Skin of body (tissue), 2 donors: ENCODE data around the gene GLIPR2. TPM values are rescaled to one million over a fixed set of nuclear protein-coding genes. Genes with fewer than 3 reads are reported as not detected.
"Not testable (repeated sequence)": the region's sequence is repeated elsewhere in the genome, so short reads cannot be mapped to it uniquely, and the experiment has no call there.

ENCODE experiments used
- DNase-seq: peaks from one replicate; lab custom pipeline; 2025; lab: John Stamatoyannopoulos, UW
- total RNA-seq: library from RNA; depleted of rRNA; stranded (reverse); fragments of >200 nt; gene quantifications from one replicate; pipeline ENCODE4 v1.2.3, GENCODE V29; 2014

Gene GLIPR2
- total RNA-seq, 1 donor from 2014 or later, result 28.6 TPM

- DNase-seq, result peak; percentile 91
These were observed 26.7 kb downstream of the GLIPR2 start for GRCh38 chr9:36163049-36163785.

- DNase-seq, result peak; percentile 32
These were observed 27.2 kb downstream of the GLIPR2 start for GRCh38 chr9:36163786-36164170.

DNA sequence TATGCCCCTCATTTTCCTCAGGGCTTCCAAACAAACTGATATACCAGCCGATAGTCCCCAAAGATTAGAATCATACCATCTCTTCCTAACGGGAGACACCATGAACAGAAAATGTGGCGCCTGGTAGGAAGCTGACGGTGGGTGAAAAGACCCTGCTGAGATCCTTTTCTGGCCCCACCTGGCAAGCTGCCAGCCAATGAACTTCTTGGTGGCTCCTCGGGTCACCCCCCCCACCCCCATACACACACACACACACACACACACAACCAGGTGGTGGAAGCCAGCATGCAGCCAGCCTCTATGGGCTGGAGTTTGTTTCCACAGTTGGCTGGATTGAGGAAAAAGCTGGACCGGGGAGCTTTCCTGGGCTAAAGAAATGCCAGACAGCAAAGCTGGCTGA, 27.8 kb downstream of the GLIPR2 start:
- no peak for DNase-seq

- no peak for DNase-seq
These were observed 28.5 kb downstream of the GLIPR2 start for GRCh38 chr9:36164989-36165388.

GRCh38 chr9:36165826-36166167, 29.3 kb downstream of the GLIPR2 start:
- DNase-seq, result peak; percentile 55

GRCh38 chr9:36166168-36166927, 29.8 kb downstream of the GLIPR2 start:
- DNase-seq, result peak; percentile 70

DNA sequence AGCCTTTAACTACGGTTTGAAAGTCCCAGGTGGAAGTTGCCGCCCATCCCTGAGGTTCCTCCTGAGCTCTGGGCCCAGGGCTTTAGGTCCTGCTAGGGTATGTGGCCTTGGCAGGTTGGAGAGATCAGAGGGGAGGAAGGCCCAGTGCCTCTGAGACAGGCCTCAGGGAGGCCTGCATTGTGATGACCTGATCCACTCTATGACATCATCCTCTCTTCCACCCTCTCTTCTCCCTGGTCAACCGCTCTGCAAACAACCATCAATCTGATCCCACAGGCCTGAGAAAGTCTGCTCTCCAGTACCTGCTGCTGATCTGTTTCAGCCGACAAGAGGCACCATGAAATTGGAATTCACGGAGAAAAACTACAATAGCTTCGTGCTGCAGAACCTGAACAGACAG, 32.6 kb downstream of the GLIPR2 start, which contains the start of gene CCIN:
Gene CCIN (plus strand): TSS at position 223 of the 400 bp plus-strand sequence. CDS start 115 bp downstream, at position 338.
- DNase-seq, result no peak

DNA sequence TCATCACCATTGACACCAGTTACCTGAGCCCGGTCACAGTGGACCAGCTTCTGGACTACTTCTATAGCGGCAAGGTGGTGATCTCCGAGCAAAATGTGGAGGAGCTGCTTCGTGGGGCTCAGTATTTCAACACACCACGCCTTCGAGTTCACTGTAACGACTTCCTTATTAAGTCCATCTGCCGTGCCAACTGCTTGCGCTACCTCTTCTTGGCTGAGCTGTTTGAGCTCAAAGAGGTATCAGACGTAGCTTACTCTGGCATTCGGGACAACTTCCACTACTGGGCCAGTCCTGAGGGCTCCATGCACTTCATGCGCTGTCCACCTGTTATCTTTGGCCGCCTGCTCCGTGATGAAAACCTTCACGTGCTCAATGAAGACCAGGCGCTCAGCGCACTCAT, 33.2 kb downstream of the GLIPR2 start:
- DNase-seq, result no peak

GRCh38 chr9:36170531-36170930, 34.0 kb downstream of the GLIPR2 start:
- DNase-seq, result no peak

- DNase-seq, result no peak
These were observed 37.3 kb downstream of the GLIPR2 start for GRCh38 chr9:36173861-36174260.

- no peak for DNase-seq
These were observed 37.7 kb downstream of the GLIPR2 start for GRCh38 chr9:36174271-36174670.

DNA sequence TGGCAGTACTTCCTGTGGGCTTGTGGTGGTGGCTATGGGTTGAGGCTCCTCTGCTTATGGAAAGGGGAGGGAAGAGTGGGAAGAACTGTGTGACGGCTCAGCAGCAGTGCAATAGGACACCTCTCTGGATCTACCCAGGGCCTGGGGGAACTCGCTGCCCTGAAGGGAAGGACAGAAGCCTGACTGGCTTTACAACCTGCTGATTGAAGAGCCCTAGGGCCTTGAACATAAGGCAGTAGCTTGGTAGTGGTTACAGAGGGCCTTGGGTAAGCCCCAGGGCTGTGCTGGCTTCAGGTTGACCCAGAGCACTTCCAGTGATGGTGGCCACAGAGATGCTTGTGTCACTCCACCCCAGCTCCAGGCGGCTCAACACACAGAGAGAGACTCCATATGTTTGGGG, 38.2 kb downstream of the GLIPR2 start:
- DNase-seq, result no peak

- DNase-seq, result not testable (repeated sequence)
These were observed 38.7 kb downstream of the GLIPR2 start for GRCh38 chr9:36175209-36175608.

DNA sequence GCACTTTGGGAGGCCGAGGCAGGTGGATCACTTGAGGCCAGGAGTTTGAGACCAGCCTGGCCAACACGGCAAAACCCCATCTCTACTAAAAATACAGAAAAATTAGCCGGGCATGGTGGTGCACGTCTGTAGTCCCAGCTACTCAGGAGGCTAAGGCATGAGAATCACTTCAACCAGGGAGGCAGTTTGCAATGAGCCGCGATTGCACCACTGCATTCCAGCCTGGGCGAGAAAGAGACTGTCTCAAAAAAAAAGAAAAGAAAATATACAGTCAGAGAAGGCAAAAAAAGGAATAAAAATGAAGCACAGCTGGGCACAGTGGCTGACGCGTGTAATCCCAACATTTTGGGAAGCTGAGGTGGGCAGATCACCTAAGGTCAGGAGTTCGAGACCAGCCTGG, 40.0 kb downstream of the GLIPR2 start:
- DNase-seq, result not testable (repeated sequence)

DNA sequence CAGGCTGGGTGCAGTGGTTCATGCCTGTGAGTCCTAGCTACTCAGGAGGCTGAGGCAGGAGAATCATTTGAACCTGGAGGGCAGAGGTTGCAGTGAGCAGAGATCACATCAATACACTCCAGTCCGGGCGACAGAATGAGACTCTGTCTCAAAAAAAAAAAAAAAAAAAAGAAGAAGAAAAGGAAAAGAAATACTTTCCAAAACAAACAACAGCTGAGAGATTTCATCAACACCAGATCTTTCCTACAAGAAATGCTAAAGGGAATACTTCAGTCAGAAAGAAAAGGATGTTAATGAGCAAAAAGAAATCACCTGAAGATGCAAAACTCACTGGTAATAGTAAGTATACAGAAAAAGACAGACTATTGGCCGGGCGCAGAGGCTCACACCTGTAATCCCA, 41.0 kb downstream of the GLIPR2 start:
- DNase-seq, result no peak

DNA sequence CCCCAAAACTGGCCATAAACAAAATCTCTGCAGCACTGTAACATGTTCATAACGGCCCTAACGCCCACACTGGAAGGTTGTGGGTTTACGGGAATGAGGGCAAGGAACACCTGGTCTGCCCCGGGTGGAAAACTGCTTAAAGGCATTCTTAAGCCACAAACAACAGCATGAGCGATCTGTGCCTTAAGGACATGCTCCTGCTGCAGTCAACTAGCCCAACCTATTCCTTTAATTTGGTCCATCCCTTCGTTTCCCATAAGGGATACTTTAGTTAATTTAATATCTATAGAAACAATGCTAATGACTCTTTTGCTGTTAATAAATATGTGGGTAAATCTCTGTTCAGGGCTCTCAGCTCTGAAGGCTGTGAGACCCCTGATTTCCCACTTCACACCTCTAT, 43.7 kb downstream of the GLIPR2 start:
- DNase-seq, result not testable (repeated sequence)

GRCh38 chr9:36187414-36187813, 50.9 kb downstream of the GLIPR2 start:
- DNase-seq, result no peak

- DNase-seq, result no peak
These were observed 51.7 kb downstream of the GLIPR2 start for GRCh38 chr9:36188212-36188611.

DNA sequence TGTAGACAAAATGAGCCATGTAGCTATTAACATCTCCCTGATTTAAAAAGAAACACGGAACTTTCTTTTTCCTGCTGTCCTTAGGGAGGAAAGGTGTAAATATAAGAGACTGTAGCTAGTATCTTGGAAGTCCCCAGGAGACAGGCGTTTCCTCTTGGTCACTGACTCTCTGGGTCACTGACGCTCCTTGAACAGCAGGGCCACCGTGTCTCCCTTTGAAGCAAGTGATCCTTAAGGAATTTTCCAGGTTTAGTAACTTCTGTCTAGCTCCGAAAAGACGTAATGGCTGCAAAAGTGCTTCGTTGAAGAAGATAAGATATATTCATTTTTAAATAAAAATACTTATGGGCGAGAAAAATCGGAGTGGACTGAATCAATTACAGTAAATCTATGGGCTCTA, 53.4 kb downstream of the GLIPR2 start:
- DNase-seq, result no peak

GRCh38 chr9:36190388-36191289, 54.1 kb downstream of the GLIPR2 start, which contains the start of gene CLTA:
Gene CLTA (plus strand): TSS chr9:36190921. CDS start chr9:36191057, 136 bp downstream.
- peak; percentile 99 for DNase-seq

GRCh38 chr9:36191290-36191645, 54.7 kb downstream of the GLIPR2 start:
- no peak for DNase-seq

DNA sequence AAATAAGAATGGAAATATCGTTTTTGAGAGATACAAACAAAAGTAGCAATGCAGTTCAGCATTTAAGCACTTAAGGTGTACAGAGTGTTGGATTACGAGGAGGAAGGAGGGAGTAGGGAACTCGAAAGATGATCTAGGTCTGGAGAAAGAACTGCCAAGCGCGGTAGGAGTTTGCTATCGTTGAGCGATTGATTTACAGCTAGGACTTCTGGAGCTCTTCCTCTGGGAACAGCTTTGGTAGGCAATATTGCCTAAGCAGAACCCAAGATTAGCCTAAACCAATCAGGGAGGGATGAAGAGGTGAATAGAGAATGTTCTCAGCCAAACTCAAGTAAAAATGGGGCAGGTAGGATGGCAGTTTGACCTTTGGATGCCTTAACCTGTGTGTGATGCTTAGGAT, 55.2 kb downstream of the GLIPR2 start:
- DNase-seq, result no peak
